SK-N-SH treated with all-trans-retinoic acid at 6 μM for 48 hours (cell line): ENCODE data around the gene MRPL21.

Experiments used
- ATAC-seq: fragments of 200-7000 bp; cut with Tn5 transposase; 3 replicates; pipeline ENCODE4 v1.9.1; 2020; ENCODE audit warnings: mild to moderate bottlenecking, moderate library complexity
- ARNTL ChIP-seq: fragments of 450-650 bp; formaldehyde crosslinking; IDR thresholded peaks from 2 replicates; pipeline ENCODE4 v1.5.0; 2020; ENCODE audit warnings: low read depth, mild to moderate bottlenecking, moderate library complexity, borderline replicate concordance
- BACH2 ChIP-seq: fragments of 250-450 bp; sonication (Bioruptor Pico); IDR thresholded peaks from 2 replicates; pipeline ENCODE4 v1.9.0; 2021; ENCODE audit warnings: mild to moderate bottlenecking, borderline replicate concordance
- CSDC2 ChIP-seq: fragments of 250-450 bp; sonication (Bioruptor Pico); IDR thresholded peaks from 2 replicates; pipeline ENCODE4 v1.5.0; 2020; ENCODE audit warnings: mild to moderate bottlenecking, moderate library complexity
- GLIS3 ChIP-seq: fragments of 250-450 bp; sonication (Bioruptor Pico); IDR thresholded peaks from 2 replicates; pipeline ENCODE4 v1.5.0; 2020; ENCODE audit warnings: mild to moderate bottlenecking, moderate library complexity
- ISL1 ChIP-seq: fragments of 250-450 bp; sonication (Bioruptor Pico); IDR thresholded peaks from 2 replicates; pipeline ENCODE4 v2.1.2; 2022; ENCODE audit warnings: mild to moderate bottlenecking, moderate library complexity
- RARB ChIP-seq: fragments of 250-450 bp; sonication (Bioruptor Pico); IDR thresholded peaks from 2 replicates; pipeline ENCODE4 v1.8.0; 2021; ENCODE audit warnings: mild to moderate bottlenecking, moderate library complexity
- TOX ChIP-seq: fragments of 250-450 bp; sonication (Bioruptor Pico); IDR thresholded peaks from 2 replicates; pipeline ENCODE4 v1.8.0; 2021; ENCODE audit warnings: mild to moderate bottlenecking, moderate library complexity, borderline replicate concordance
- ZFP30 ChIP-seq: fragments of 450-650 bp; formaldehyde crosslinking; IDR thresholded peaks from 2 replicates; pipeline ENCODE4 v1.5.0; 2022; ENCODE audit warnings: mild to moderate bottlenecking, moderate library complexity
- ZNF70 ChIP-seq: fragments of 450-650 bp; formaldehyde crosslinking; IDR thresholded peaks from 2 replicates; pipeline ENCODE4 v1.5.0; 2020; ENCODE audit warnings: mild to moderate bottlenecking, moderate library complexity
- ZNF8 ChIP-seq: fragments of 450-650 bp; formaldehyde crosslinking; IDR thresholded peaks from 2 replicates; pipeline ENCODE4 v1.5.0; 2020; ENCODE audit warnings: mild to moderate bottlenecking, moderate library complexity
- TF ChIP-seq, protein P1 (sequence below): fragments of 250-450 bp; sonication (Bioruptor Pico); IDR thresholded peaks from 2 replicates; pipeline ENCODE4 v1.8.0; 2020; ENCODE audit warnings: mild to moderate bottlenecking, moderate library complexity, borderline replicate concordance
- TF ChIP-seq, protein P2 (sequence below): fragments of 250-450 bp; sonication (Bioruptor Pico); IDR thresholded peaks from 2 replicates; pipeline ENCODE4 v1.5.1; 2020; ENCODE audit warnings: low read depth, mild to moderate bottlenecking, moderate library complexity
- TF ChIP-seq, protein P3 (sequence below): fragments of 250-450 bp; sonication (Bioruptor Pico); IDR thresholded peaks from 2 replicates; pipeline ENCODE4 v1.5.0; 2020; ENCODE audit warnings: mild to moderate bottlenecking, moderate library complexity

MRPL21 gene

DNA sequence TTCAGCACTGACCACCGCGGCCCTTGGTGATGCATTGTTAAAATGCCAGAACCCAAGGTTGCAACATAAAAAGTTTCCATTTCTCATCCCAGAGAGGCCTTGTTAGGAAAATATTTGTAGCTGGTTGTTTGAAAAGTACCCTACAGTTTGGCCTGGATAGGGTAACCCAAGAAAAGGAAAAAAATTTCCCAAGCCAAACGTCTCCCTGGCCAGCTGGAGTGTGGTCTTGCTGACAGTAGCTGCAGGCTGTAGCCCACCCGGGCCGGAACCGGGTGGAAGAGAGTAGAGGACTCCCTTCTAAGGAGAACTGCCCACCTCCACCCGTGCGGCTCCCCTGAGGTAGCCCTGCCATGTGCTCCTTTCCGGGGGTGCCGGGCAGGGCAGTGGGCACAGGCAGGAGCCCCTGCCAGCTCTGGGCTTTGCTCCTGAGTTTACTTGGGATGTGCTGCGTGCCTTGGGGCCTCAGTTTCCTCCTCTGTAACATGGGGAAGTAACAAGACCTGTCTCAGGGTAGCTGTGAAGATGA lies 38.5 kb upstream of the MRPL21 start:
- no peak for ATAC-seq
- no peak for TF ChIP-seq ZNF70
- TF ChIP-seq, protein P1, sequence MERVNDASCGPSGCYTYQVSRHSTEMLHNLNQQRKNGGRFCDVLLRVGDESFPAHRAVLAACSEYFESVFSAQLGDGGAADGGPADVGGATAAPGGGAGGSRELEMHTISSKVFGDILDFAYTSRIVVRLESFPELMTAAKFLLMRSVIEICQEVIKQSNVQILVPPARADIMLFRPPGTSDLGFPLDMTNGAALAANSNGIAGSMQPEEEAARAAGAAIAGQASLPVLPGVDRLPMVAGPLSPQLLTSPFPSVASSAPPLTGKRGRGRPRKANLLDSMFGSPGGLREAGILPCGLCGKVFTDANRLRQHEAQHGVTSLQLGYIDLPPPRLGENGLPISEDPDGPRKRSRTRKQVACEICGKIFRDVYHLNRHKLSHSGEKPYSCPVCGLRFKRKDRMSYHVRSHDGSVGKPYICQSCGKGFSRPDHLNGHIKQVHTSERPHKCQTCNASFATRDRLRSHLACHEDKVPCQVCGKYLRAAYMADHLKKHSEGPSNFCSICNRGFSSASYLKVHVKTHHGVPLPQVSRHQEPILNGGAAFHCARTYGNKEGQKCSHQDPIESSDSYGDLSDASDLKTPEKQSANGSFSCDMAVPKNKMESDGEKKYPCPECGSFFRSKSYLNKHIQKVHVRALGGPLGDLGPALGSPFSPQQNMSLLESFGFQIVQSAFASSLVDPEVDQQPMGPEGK (CRISPR knock-in tag) = no peak
- no peak for TF ChIP-seq ZNF8 (CRISPR knock-in tag)
- TF ChIP-seq, protein P2, sequence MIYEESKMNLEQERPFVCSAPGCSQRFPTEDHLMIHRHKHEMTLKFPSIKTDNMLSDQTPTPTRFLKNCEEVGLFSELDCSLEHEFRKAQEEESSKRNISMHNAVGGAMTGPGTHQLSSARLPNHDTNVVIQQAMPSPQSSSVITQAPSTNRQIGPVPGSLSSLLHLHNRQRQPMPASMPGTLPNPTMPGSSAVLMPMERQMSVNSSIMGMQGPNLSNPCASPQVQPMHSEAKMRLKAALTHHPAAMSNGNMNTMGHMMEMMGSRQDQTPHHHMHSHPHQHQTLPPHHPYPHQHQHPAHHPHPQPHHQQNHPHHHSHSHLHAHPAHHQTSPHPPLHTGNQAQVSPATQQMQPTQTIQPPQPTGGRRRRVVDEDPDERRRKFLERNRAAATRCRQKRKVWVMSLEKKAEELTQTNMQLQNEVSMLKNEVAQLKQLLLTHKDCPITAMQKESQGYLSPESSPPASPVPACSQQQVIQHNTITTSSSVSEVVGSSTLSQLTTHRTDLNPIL (CRISPR knock-in tag) = no peak
- no peak for TF ChIP-seq TOX (CRISPR knock-in tag)
- no peak for TF ChIP-seq CSDC2 (CRISPR knock-in tag)

DNA sequence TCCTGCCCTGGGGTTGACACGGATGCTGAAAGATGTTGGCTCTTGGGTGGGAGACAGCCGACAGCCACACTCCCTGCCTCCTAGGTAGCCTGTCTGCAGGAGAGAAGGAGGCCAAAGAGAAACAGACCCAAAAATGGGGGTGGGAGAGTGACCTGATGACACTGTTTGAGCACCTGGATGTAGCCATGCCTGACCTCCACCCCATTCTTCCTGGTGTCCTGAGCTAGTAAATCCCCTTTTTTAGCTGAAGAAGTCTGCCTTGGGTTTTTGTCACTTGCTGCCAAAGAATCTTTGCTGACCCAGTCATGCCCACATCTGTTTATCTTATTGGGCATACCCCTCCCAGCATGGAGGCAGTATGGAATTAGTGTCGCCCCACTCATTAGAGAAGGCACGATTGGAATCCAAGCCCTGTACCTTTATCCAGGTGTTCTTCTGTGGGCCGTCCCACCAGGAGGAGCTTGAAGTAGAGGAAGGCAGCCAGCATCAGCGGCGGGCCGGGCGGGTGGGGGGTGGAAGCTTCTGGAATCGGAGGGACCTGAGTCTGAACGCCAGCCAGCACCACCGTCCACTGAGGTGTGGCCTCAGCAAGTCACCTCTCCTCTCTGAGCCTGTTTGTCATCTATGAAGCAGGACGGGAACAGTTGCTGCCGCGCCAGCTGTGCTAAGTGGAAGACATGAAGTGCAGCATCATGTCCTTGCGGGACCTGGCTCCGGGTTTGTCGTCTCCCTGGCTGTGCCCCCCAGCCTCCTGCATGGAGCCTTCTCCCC lies 37.9 kb upstream of the MRPL21 start:
- no peak for ATAC-seq

DNA sequence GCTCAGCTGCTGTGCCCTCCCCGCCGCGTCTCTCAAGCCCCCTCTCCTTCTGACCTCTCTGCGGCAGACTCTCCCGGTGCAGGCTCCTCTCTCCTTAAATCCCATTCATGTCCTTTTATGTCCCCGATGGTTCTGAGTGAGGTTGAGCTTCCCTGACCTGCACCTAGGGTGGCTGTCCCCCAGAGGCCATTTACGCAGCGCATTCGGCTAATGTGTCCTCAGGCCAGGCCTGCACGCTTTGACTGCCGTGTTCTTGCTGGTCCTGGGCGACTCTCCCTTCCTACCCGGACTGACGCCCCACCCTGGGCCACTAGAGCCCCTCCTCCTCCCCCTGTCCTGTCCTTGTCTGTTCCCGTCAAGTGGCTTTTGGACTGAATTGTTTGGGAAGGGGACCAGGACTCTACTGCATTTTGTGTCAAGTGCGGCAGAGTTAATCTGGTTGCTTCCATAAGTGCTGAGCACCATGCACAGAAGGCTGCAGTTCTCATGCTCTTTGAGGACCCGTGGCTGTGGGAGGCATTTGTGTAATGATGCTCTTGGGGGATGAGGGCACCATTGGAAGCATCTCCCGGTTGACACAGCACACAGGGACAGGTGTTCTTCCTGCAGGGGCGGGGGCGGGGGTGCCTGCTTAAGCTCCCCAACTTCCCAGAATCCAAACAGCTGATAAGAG lies 37.2 kb upstream of the MRPL21 start:
- ATAC-seq = no peak
- TF ChIP-seq RARB (no peak), ISL1 (no peak), ZFP30 (CRISPR knock-in tag) (no peak), BACH2 (CRISPR knock-in tag) (no peak), GLIS3 (CRISPR knock-in tag) (no peak), ARNTL (CRISPR knock-in tag) (no peak), CSDC2 (CRISPR knock-in tag) (no peak)
- TF ChIP-seq, protein P1 (CRISPR knock-in tag) = no peak
- TF ChIP-seq, protein P3, sequence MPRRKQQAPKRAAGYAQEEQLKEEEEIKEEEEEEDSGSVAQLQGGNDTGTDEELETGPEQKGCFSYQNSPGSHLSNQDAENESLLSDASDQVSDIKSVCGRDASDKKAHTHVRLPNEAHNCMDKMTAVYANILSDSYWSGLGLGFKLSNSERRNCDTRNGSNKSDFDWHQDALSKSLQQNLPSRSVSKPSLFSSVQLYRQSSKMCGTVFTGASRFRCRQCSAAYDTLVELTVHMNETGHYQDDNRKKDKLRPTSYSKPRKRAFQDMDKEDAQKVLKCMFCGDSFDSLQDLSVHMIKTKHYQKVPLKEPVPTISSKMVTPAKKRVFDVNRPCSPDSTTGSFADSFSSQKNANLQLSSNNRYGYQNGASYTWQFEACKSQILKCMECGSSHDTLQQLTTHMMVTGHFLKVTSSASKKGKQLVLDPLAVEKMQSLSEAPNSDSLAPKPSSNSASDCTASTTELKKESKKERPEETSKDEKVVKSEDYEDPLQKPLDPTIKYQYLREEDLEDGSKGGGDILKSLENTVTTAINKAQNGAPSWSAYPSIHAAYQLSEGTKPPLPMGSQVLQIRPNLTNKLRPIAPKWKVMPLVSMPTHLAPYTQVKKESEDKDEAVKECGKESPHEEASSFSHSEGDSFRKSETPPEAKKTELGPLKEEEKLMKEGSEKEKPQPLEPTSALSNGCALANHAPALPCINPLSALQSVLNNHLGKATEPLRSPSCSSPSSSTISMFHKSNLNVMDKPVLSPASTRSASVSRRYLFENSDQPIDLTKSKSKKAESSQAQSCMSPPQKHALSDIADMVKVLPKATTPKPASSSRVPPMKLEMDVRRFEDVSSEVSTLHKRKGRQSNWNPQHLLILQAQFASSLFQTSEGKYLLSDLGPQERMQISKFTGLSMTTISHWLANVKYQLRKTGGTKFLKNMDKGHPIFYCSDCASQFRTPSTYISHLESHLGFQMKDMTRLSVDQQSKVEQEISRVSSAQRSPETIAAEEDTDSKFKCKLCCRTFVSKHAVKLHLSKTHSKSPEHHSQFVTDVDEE (CRISPR knock-in tag) = no peak
- TF ChIP-seq, protein P2 (CRISPR knock-in tag) = no peak

More for the DNA sequence above, 37.9 kb upstream of the MRPL21 start:
- TF ChIP-seq, protein P1 (CRISPR knock-in tag) = no peak
- TF ChIP-seq GLIS3 (CRISPR knock-in tag) (no peak), BACH2 (CRISPR knock-in tag) (no peak), RARB (no peak), ZNF8 (CRISPR knock-in tag) (no peak)
- TF ChIP-seq, protein P3 (CRISPR knock-in tag) = no peak
- TF ChIP-seq, protein P2 (CRISPR knock-in tag) = no peak
- TF ChIP-seq, all 23 proteins: peak for 0
